Liver (tissue), 9 donors: ENCODE data around the gene TRMT10C. TPM values are rescaled to one million over a fixed set of nuclear protein-coding genes. Genes with fewer than 3 reads are reported as not detected.

Experiments used
- DNase-seq: peaks from one replicate; pipeline ENCODE4 v3.0.0-alpha.2; 2017; ENCODE audit warnings: low spot score
- H3K27ac ChIP-seq, 2 donors: one replicate each; pipeline ENCODE4 v1.7.0; 2013; ENCODE audit warnings: inconsistent platforms in 2 of 2, low read length in 2 of 2, control low read depth in 1 of 2, low read depth in 1 of 2, mild to moderate bottlenecking in 1 of 2
- H3K27me3 ChIP-seq, 4 donors: one replicate each; pipeline versions ENCODE4 v1.6.1 to v1.7.0; 2013; ENCODE audit warnings: low read length in 3 of 4, inconsistent platforms in 1 of 4, mild to moderate bottlenecking in 1 of 4, moderate library complexity in 1 of 4; ENCODE audit not compliant: control insufficient read depth in 4 of 4, insufficient read depth in 4 of 4
- H3K36me3 ChIP-seq, 4 donors: one replicate each; pipeline versions ENCODE4 v1.6.1 to v1.7.0; 2013; ENCODE audit warnings: low read length in 3 of 4, mild to moderate bottlenecking in 3 of 4, low read depth in 1 of 4, moderate library complexity in 1 of 4; ENCODE audit not compliant: control insufficient read depth in 4 of 4, insufficient read depth in 3 of 4
- H3K4me1 ChIP-seq, 4 donors: one replicate each; pipeline versions ENCODE4 v1.6.1 to v1.7.0; 2013; ENCODE audit warnings: low read length in 3 of 4, mild to moderate bottlenecking in 3 of 4, moderate library complexity in 1 of 4; ENCODE audit not compliant: control insufficient read depth in 4 of 4, insufficient read depth in 4 of 4
- H3K4me3 ChIP-seq, 3 donors: one replicate each; pipeline versions ENCODE4 v1.6.1 to v1.7.0; 2013; ENCODE audit warnings: low read length in 3 of 3, control low read depth in 1 of 3, low read depth in 1 of 3, mild to moderate bottlenecking in 1 of 3
- H3K9ac ChIP-seq, 2 donors: one replicate each; pipeline ENCODE4 v1.7.0; 2013; ENCODE audit warnings: low read length in 2 of 2, mild to moderate bottlenecking in 2 of 2, moderate library complexity in 2 of 2, control low read depth in 1 of 2, low read depth in 1 of 2
- H3K9me3 ChIP-seq, 4 donors: one replicate each; pipeline versions ENCODE4 v1.6.1 to v1.7.0; 2013; ENCODE audit warnings: low read length in 3 of 4; ENCODE audit not compliant: control insufficient read depth in 4 of 4
- EGR1 ChIP-seq, 2 donors: IDR thresholded peaks; 2 replicates each; pipeline ENCODE4 v1.6.1; 2016 to 2018; ENCODE audit warnings: antibody characterized with exemption in 2 of 2, low read depth in 2 of 2
- FOXA1 ChIP-seq: IDR thresholded peaks from 2 replicates; pipeline ENCODE4 v1.6.1; 2016; ENCODE audit warnings: antibody characterized with exemption
- FOXA2 ChIP-seq: IDR thresholded peaks from 2 replicates; pipeline ENCODE4 v1.6.1; 2016; ENCODE audit warnings: antibody characterized with exemption
- GABPA ChIP-seq, 2 donors: IDR thresholded peaks in 1 of 2; conservative IDR thresholded peaks in 1 of 2; 2 replicates each; pipeline ENCODE4 v1.6.1; 2016; ENCODE audit warnings: antibody characterized with exemption in 2 of 2, mild to moderate bottlenecking in 1 of 2, moderate library complexity in 1 of 2
- HNF4A ChIP-seq, 2 donors: conservative IDR thresholded peaks; 2 replicates each; pipeline ENCODE4 v1.6.1; 2016; ENCODE audit warnings: antibody characterized with exemption in 2 of 2, mild to moderate bottlenecking in 2 of 2
- HNF4G ChIP-seq: IDR thresholded peaks from 2 replicates; pipeline ENCODE4 v1.6.1; 2016; ENCODE audit warnings: antibody characterized with exemption
- JUND ChIP-seq, 2 donors: IDR thresholded peaks; 2 replicates each; pipeline ENCODE4 v1.6.1; 2016; ENCODE audit warnings: antibody characterized with exemption in 2 of 2
- NR2F2 ChIP-seq: IDR thresholded peaks from 2 replicates; pipeline ENCODE4 v1.6.1; 2016; ENCODE audit warnings: antibody characterized with exemption
- RAD21 ChIP-seq, 2 donors: IDR thresholded peaks; 2 replicates each; pipeline ENCODE4 v1.6.1; 2016; ENCODE audit warnings: antibody characterized with exemption in 2 of 2, mild to moderate bottlenecking in 2 of 2
- RXRA ChIP-seq, 2 donors: IDR thresholded peaks; 2 replicates each; pipeline ENCODE4 v1.6.1; 2017 to 2018; ENCODE audit warnings: antibody characterized with exemption in 2 of 2, mild to moderate bottlenecking in 1 of 2
- SP1 ChIP-seq: IDR thresholded peaks from 2 replicates; pipeline ENCODE4 v1.6.1; 2018; ENCODE audit warnings: antibody characterized with exemption, mild to moderate bottlenecking
- TAF1 ChIP-seq: conservative IDR thresholded peaks from 2 replicates; pipeline ENCODE4 v1.6.1; 2016; ENCODE audit warnings: antibody characterized with exemption, mild to moderate bottlenecking
- YY1 ChIP-seq: IDR thresholded peaks from 2 replicates; pipeline ENCODE4 v1.6.1; 2016; ENCODE audit warnings: antibody characterized with exemption, mild to moderate bottlenecking
- WGBS: extraction: QIAGEN DNeasy Blood & Tissue Kit; methylation state at CpG from one replicate; pipeline ENCODE4 v1.1.7; 2013; 5-methylcytosine and 5-hydroxymethylcytosine counted together
- polyA plus RNA-seq, 2 donors: library from polyadenylated mRNA; stranded (reverse) in 1 of 2; unstranded in 1 of 2; fragments of 200-250 nt in 1 of 2; fragments of >200 nt in 1 of 2; fragmentation: Nextera tagmentation in 1 of 2; extraction: Ambion mirVana in 1 of 2; gene quantifications; one replicate each; pipeline versions ENCODE4 v1.2.1 to v1.2.3, GENCODE V29; 2013 to 2015
- total RNA-seq, 2 donors: library from RNA; depleted of rRNA; stranded (reverse); fragments of >200 nt; gene quantifications; one replicate each; pipeline ENCODE4 v1.2.3, GENCODE V29; 2014
- TF ChIP-seq, protein P1 (sequence below): IDR thresholded peaks from 2 replicates; pipeline ENCODE4 v1.6.1; 2016; ENCODE audit warnings: antibody characterized with exemption
- TF ChIP-seq, protein P2 (sequence below): IDR thresholded peaks from 2 replicates; pipeline ENCODE4 v1.6.1; 2016; ENCODE audit warnings: antibody characterized with exemption
- TF ChIP-seq, protein P3 (sequence below): IDR thresholded peaks from 2 replicates; pipeline ENCODE4 v1.6.1; 2016; ENCODE audit warnings: antibody characterized with exemption, mild to moderate bottlenecking
- TF ChIP-seq, protein P4 (sequence below): IDR thresholded peaks from 2 replicates; pipeline ENCODE4 v1.6.1; 2016; ENCODE audit warnings: antibody characterized with exemption
- donor health status: healthy.
- donor health status: healthy.
- donor health status: healthy.
- donor health status: healthy.
- donor health status: healthy.

The TRMT10C gene
- total and polyA plus RNA-seq, 4 donors, result 12.6 to 30.3 (median 16.5) TPM

DNA sequence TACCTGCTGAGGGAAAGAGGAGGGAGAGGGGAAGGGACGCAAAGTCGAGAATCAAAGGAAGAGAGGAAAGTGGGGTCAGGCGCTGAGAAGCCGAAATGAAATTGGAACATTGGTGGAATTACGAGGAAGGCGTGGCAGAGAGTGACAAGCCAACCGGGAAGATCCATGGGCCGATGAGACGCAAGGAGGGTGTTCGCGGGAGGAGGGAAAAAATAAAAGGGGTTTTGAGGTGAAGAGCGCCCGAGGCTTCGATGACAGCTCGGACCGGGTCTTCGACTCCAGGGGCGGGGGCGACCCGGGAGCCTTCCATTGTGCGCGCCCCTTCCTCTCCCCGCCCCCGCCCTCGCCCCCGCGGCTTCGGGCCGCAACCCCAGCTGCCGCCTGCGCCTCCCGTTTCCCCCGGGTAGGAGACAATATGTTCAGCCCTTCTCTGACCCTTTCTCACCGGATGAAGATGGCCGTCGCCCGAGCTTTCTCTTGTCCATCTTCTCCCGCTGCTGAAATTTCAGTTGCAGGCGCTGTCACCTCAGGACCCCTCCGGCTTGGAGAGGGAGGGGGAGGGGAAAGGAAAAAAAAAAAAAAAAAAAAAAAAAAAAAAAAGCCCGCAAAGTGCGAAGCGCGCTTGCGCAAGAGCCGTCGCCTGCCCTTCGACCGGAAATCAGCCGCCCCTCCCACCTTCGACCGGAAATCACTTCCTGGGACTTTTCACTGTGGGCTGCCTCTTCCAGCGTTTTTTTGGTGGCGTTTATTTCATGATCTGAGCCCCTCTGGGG, 48.8 kb upstream of the TRMT10C start, which contains the start of gene SENP7:
TSS of gene SENP7 (minus strand) at position 567 of the 773 bp plus-strand sequence. CDS start at position 485, 82 bp downstream.
- DNase-seq, result peak; percentile 86
- no peaks in the 10 kb centered on the region for H3K9me3 ChIP-seq
- peaks cover 0 to 2% (median 0%) of the 10 kb centered on the region in 4 donors for H3K27me3 ChIP-seq

DNA sequence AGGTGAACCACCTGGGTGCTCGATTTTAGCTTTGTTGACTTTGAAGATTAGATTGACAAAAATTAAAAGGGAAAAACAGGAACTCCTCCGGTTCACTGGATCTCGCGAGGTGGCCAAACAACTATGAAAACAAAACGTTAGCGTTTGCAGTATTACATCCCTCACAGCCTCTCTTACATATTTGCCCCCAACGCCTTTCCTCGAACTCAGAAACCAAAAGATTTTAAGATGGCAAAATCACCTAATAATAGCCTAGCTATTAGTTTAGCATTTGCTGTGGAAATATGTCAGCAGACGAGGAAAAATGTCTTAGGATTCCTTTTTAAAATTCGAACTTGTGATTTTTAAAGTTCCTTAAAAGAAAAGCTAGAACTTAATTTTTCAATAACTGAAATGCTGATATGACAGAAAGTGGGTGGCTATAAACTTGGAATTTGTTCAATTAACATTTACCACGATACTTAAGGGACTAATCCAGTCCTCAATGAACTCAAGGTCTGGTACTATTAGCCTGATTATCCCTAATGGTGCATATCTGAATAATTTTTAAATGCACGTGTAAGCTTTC, 48.2 kb upstream of the TRMT10C start:
- Histone ChIP-seq H3K36me3 (no peaks in the 10 kb centered on the region), H3K4me1 (peaks cover 0 to 8% (median 3%) of the 10 kb centered on the region in 4 donors), H3K9ac (peak overlapping the region; percentile 80 to 97), H3K4me3 (peak overlapping the region; percentile 76 to 96 (median 85)), H3K9me3 (no peaks in the 10 kb centered on the region), H3K27me3 (peaks cover 0 to 7% (median 0%) of the 10 kb centered on the region in 4 donors), H3K27ac (peak overlapping the region; percentile 88 to 97)
- 19% methylated on average over 12 of the region's 12 CpGs for WGBS
- no peak for DNase-seq
- TF ChIP-seq TAF1, result peak; percentile 66
- TF ChIP-seq RXRA (IDR thresholded peaks at IDR 0.05), result no peak
- TF ChIP-seq SP1, result no peak
- no peak for TF ChIP-seq YY1
- TF ChIP-seq, protein P1, sequence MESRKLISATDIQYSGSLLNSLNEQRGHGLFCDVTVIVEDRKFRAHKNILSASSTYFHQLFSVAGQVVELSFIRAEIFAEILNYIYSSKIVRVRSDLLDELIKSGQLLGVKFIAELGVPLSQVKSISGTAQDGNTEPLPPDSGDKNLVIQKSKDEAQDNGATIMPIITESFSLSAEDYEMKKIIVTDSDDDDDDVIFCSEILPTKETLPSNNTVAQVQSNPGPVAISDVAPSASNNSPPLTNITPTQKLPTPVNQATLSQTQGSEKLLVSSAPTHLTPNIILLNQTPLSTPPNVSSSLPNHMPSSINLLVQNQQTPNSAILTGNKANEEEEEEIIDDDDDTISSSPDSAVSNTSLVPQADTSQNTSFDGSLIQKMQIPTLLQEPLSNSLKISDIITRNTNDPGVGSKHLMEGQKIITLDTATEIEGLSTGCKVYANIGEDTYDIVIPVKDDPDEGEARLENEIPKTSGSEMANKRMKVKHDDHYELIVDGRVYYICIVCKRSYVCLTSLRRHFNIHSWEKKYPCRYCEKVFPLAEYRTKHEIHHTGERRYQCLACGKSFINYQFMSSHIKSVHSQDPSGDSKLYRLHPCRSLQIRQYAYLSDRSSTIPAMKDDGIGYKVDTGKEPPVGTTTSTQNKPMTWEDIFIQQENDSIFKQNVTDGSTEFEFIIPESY, result peak; percentile 98
- TF ChIP-seq, protein P2, sequence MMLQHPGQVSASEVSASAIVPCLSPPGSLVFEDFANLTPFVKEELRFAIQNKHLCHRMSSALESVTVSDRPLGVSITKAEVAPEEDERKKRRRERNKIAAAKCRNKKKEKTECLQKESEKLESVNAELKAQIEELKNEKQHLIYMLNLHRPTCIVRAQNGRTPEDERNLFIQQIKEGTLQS, result no peak
- no peak for TF ChIP-seq HNF4G
- TF ChIP-seq JUND (IDR thresholded peaks at IDR 0.05), result no peak
- TF ChIP-seq GABPA (IDR thresholded peaks at IDR 0.05 in 1 of 2, conservative IDR thresholded peaks at IDR 0.05 in 1 of 2), result peak; percentile 5 to 60
- peak; percentile 16 for TF ChIP-seq NR2F2

More for the DNA sequence above, 48.8 kb upstream of the TRMT10C start, which contains the start of gene SENP7:
- Histone ChIP-seq H3K27ac (peak within 1 kb of the TSS; percentile 88 to 97), H3K36me3 (no peaks in the 10 kb centered on the region), H3K4me1 (peaks cover 0 to 8% (median 3%) of the 10 kb centered on the region in 4 donors), H3K9ac (peak within 1 kb of the TSS; percentile 90 to 97), H3K4me3 (peak within 1 kb of the TSS; percentile 76 to 96 (median 85))
- TF ChIP-seq JUND (IDR thresholded peaks at IDR 0.05) (no peak), SP1 (peak; percentile 7), NR2F2 (peak; percentile 42), YY1 (peak; percentile 64), FOXA2 (no peak), RXRA (IDR thresholded peaks at IDR 0.05) (no peak), GABPA (IDR thresholded peaks at IDR 0.05 in 1 of 2, conservative IDR thresholded peaks at IDR 0.05 in 1 of 2) (peak; percentile 90 to 94), RAD21 (IDR thresholded peaks at IDR 0.05) (peak in 1 of 2 donors; percentile 25), HNF4A (conservative IDR thresholded peaks at IDR 0.05) (peak in 1 of 2 donors; percentile 10), TAF1 (no peak), FOXA1 (no peak), EGR1 (IDR thresholded peaks at IDR 0.05; ENCODE audit: low read depth in 2 of 2) (peak in 1 of 2 donors; percentile 47)
- TF ChIP-seq, protein P3, sequence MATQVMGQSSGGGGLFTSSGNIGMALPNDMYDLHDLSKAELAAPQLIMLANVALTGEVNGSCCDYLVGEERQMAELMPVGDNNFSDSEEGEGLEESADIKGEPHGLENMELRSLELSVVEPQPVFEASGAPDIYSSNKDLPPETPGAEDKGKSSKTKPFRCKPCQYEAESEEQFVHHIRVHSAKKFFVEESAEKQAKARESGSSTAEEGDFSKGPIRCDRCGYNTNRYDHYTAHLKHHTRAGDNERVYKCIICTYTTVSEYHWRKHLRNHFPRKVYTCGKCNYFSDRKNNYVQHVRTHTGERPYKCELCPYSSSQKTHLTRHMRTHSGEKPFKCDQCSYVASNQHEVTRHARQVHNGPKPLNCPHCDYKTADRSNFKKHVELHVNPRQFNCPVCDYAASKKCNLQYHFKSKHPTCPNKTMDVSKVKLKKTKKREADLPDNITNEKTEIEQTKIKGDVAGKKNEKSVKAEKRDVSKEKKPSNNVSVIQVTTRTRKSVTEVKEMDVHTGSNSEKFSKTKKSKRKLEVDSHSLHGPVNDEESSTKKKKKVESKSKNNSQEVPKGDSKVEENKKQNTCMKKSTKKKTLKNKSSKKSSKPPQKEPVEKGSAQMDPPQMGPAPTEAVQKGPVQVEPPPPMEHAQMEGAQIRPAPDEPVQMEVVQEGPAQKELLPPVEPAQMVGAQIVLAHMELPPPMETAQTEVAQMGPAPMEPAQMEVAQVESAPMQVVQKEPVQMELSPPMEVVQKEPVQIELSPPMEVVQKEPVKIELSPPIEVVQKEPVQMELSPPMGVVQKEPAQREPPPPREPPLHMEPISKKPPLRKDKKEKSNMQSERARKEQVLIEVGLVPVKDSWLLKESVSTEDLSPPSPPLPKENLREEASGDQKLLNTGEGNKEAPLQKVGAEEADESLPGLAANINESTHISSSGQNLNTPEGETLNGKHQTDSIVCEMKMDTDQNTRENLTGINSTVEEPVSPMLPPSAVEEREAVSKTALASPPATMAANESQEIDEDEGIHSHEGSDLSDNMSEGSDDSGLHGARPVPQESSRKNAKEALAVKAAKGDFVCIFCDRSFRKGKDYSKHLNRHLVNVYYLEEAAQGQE, result peak; percentile 8
- TF ChIP-seq, protein P1, result no peak
- TF ChIP-seq, protein P4, sequence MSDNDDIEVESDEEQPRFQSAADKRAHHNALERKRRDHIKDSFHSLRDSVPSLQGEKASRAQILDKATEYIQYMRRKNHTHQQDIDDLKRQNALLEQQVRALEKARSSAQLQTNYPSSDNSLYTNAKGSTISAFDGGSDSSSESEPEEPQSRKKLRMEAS, result peak; percentile 58
- under 1% methylated on average over 54 of the region's 54 CpGs for WGBS
